GM12874 (cell line): Measurements from ENCODE around the gene GSTO1.

Experiments used
- CTCF ChIP-seq: IDR thresholded peaks from 2 replicates; pipeline ENCODE4 v1.5.1; 2011; ENCODE audit warnings: low read depth, mild to moderate bottlenecking, control low read depth, low read length, moderate library complexity; ENCODE audit not compliant: insufficient read depth

GSTO1 gene

GRCh38 chr10:104301907-104302690 is 47.4 kb downstream of the GSTO1 start:
- TF ChIP-seq CTCF: no peak

- TF ChIP-seq CTCF: no peak
Observed at GRCh38 chr10:104303594-104304355, 49.1 kb downstream of the GSTO1 start.

GRCh38 chr10:104304356-104304745 is 49.7 kb downstream of the GSTO1 start:
- no peak for TF ChIP-seq CTCF

GRCh38 chr10:104304927-104305326 is 50.2 kb downstream of the GSTO1 start:
- no peak for TF ChIP-seq CTCF

- no peak for TF ChIP-seq CTCF
Observed at GRCh38 chr10:104306897-104307296, 52.2 kb downstream of the GSTO1 start.

GRCh38 chr10:104307576-104308438 is 53.1 kb downstream of the GSTO1 start:
- no peak for TF ChIP-seq CTCF

GRCh38 chr10:104308439-104308903 is 53.8 kb downstream of the GSTO1 start:
- TF ChIP-seq CTCF: no peak
